Tibial nerve (tissue), 4 donors: ENCODE measurements around the gene SIK1.
A peak's percentile ranks its signal among the peaks of the same experiment; 100 is the strongest.

Experiments used
- CTCF ChIP-seq, 5 experiments: fragments of 200-600 bp in 3 of 5; fragments of 450-650 bp in 2 of 5; sonication (generic) in 3 of 5; IDR thresholded peaks; one replicate each; pipeline ENCODE4 v1.5.1; 2016 to 2019; ENCODE audit warnings: antibody characterized with exemption in 5 of 5, mild to moderate bottlenecking in 3 of 5, moderate library complexity in 2 of 5
- EP300 ChIP-seq, 2 donors: sonication (generic); formaldehyde crosslinking; IDR thresholded peaks; one replicate each; pipeline ENCODE4 v1.6.1; 2017; ENCODE audit warnings: antibody characterized with exemption in 2 of 2, mild to moderate bottlenecking in 1 of 2
- POLR2A ChIP-seq, 2 donors: fragments of 450-650 bp; IDR thresholded peaks; one replicate each; pipeline ENCODE4 v1.6.1; 2017; ENCODE audit warnings: antibody characterized with exemption in 2 of 2, mild to moderate bottlenecking in 2 of 2, moderate library complexity in 2 of 2

GRCh38 chr21:43369124-43369523, 57.8 kb downstream of the SIK1 start:
- TF ChIP-seq CTCF (IDR thresholded peaks at IDR 0.05) (no peak), POLR2A (IDR thresholded peaks at IDR 0.05) (no peak), EP300 (IDR thresholded peaks at IDR 0.05) (peak in 1 of 2 donors; percentile 17)
